GM12878 (cell line): ENCODE measurements around the gene PHF1. TPM values are rescaled to one million over a fixed set of nuclear protein-coding genes. Genes with fewer than 3 reads are reported as not detected.

Experiments
- ATAC-seq: fragments of 200-7000 bp; cut with Tn5 transposase; 3 replicates; pipeline ENCODE4 v1.9.1; 2020; ENCODE audit warnings: mild to moderate bottlenecking, moderate library complexity
- BruUV-seq: library from RNA; stranded (reverse); fragments of 400-500 nt; replicated peaks from 2 replicates; lab custom pipeline; 2021; lab: Mats Ljungman, UMichigan
- CTCF ChIA-PET: fragments of 300-600 bp; sonication (Branson Sonifier 250); formaldehyde crosslinking; extraction: SDS; loops from one replicate; lab custom pipeline; 2021; ENCODE audit warnings: inconsistent platforms; lab: Yijun Ruan, JAX
- POLR2A ChIA-PET: fragments of 350-600 bp; formaldehyde crosslinking; extraction: SDS; loops from one replicate; lab custom pipeline; 2021; ENCODE audit warnings: inconsistent platforms; lab: Charles Lee
- RAD21 ChIA-PET: fragments of 300-600 bp; sonication (Branson Sonifier 250); formaldehyde crosslinking; loops from one replicate; lab custom pipeline; 2023; ENCODE audit warnings: antibody characterized with exemption; ENCODE audit not compliant: unreplicated experiment; lab: Charles Lee
- SMC1A ChIA-PET: fragments of 300-600 bp; sonication (Branson Sonifier 250); formaldehyde crosslinking; loops from one replicate; lab custom pipeline; 2023; ENCODE audit not compliant: unreplicated experiment, uncharacterized antibody; lab: Charles Lee
- DNase-seq: peaks from one replicate; pipeline ENCODE4 v3.0.0-alpha.2; 2011; ENCODE audit warnings: low read depth, low spot score
- FAIRE-seq: peaks from 3 replicates; lab custom pipeline; 2011; peaks lifted over from hg19 to GRCh38; lab: Jason Lieb, UNC
- H2AFZ ChIP-seq: 2 replicates; pipeline ENCODE4 v1.6.0; 2011; ENCODE audit warnings: low read depth, low read length, control low read depth; ENCODE audit not compliant: control insufficient read depth
- H3K27ac ChIP-seq: 2 replicates; pipeline ENCODE4 v1.5.1; 2011; ENCODE audit warnings: control low read depth; ENCODE audit not compliant: control insufficient read depth, insufficient read depth
- H3K27me3 ChIP-seq, 2 experiments: replicated peaks in 1 of 2; 2 replicates each; pipeline versions ENCODE4 v1.6.0 to v1.6.1; 2011; ENCODE audit warnings: low read length in 1 of 2; ENCODE audit not compliant: control insufficient read depth in 2 of 2, insufficient read depth in 2 of 2
- H3K36me3 ChIP-seq, 2 experiments: 2 replicates each; pipeline ENCODE4 v1.5.1; 2011; ENCODE audit warnings: low read length in 1 of 2; ENCODE audit not compliant: control insufficient read depth in 2 of 2, insufficient read depth in 2 of 2
- H3K4me1 ChIP-seq: 2 replicates; pipeline ENCODE4 v1.6.1; 2011; ENCODE audit warnings: mild to moderate bottlenecking, low read length, moderate library complexity, mixed read lengths; ENCODE audit not compliant: control insufficient read depth, insufficient read depth
- H3K4me2 ChIP-seq: 2 replicates; pipeline ENCODE4 v1.6.0; 2011; ENCODE audit warnings: control low read depth; ENCODE audit not compliant: control insufficient read depth, insufficient read depth
- H3K4me3 ChIP-seq: fragments of 200-600 bp; sonication (generic); 2 replicates; pipeline ENCODE4 v1.5.1; 2016
- H3K79me2 ChIP-seq: 2 replicates; pipeline ENCODE4 v1.6.0; 2011; ENCODE audit warnings: low read length; ENCODE audit not compliant: control insufficient read depth, insufficient read depth
- H3K9ac ChIP-seq: 2 replicates; pipeline ENCODE4 v1.8.0; 2011; ENCODE audit warnings: low read length, control low read depth, mixed read lengths; ENCODE audit not compliant: control insufficient read depth, insufficient read depth
- H3K9me3 ChIP-seq: replicated peaks from 3 replicates; pipeline ENCODE4 v1.5.1; 2011; ENCODE audit warnings: mild to moderate bottlenecking, low read length; ENCODE audit not compliant: control insufficient read depth, insufficient read depth
- H4K20me1 ChIP-seq: 2 replicates; pipeline ENCODE4 v1.6.0; 2011; ENCODE audit not compliant: control insufficient read depth, insufficient read depth
- BACH1 ChIP-seq: fragments of 450-650 bp; IDR thresholded peaks from 2 replicates; pipeline ENCODE4 v1.6.1; 2017; ENCODE audit warnings: mild to moderate bottlenecking, borderline replicate concordance
- BCL3 ChIP-seq: IDR thresholded peaks from 2 replicates; pipeline ENCODE4 v1.6.1; 2011; ENCODE audit warnings: borderline replicate concordance, low read depth, mild to moderate bottlenecking, moderate library complexity, low read length; ENCODE audit not compliant: insufficient read depth, poor library complexity, severe bottlenecking
- CEBPB ChIP-seq, 2 experiments: fragments of 150-350 bp in 1 of 2; IDR thresholded peaks; 2 replicates each; pipeline ENCODE4 v1.6.1; 2012 to 2014; ENCODE audit warnings: low read depth in 2 of 2, low read length in 2 of 2, borderline replicate concordance in 1 of 2, inconsistent platforms in 1 of 2
- E2F8 ChIP-seq: fragments of 450-650 bp; IDR thresholded peaks from 2 replicates; pipeline ENCODE4 v1.6.1; 2018; ENCODE audit warnings: mild to moderate bottlenecking, low read depth, moderate library complexity; ENCODE audit not compliant: partially characterized antibody
- JUND ChIP-seq: IDR thresholded peaks from 2 replicates; pipeline ENCODE4 v1.6.1; 2012; ENCODE audit warnings: low read depth, mild to moderate bottlenecking, low read length, improper control_type of control experiment, moderate library complexity
- MTA3 ChIP-seq: IDR thresholded peaks from 2 replicates; pipeline ENCODE4 v1.6.1; 2012; ENCODE audit warnings: low read length, inconsistent platforms, borderline replicate concordance
- PRDM15 ChIP-seq: fragments of 450-650 bp; formaldehyde crosslinking; IDR thresholded peaks from 2 replicates; pipeline ENCODE4 v1.4.0; 2020; ENCODE audit warnings: mild to moderate bottlenecking, moderate library complexity
- SMAD5 ChIP-seq: IDR thresholded peaks from 2 replicates; pipeline ENCODE4 v1.6.1; 2016; ENCODE audit warnings: antibody characterized with exemption, low read depth
- SMARCA5 ChIP-seq: fragments of 450-650 bp; IDR thresholded peaks from 2 replicates; pipeline ENCODE4 v1.6.1; 2017; ENCODE audit warnings: mild to moderate bottlenecking
- USF2 ChIP-seq: IDR thresholded peaks from 2 replicates; pipeline ENCODE4 v1.6.1; 2011; ENCODE audit warnings: low read depth, low read length, improper control_type of control experiment, borderline replicate concordance
- ZSCAN29 ChIP-seq: fragments of 450-650 bp; IDR thresholded peaks from 2 replicates; pipeline ENCODE4 v1.6.1; 2017; ENCODE audit warnings: mild to moderate bottlenecking, moderate library complexity
- WGBS: methylation state at CpG from one replicate; pipeline ENCODE4 v1.1.6; 2016; ENCODE audit warnings: low lambda C conversion rate; ENCODE audit not compliant: insufficient replicate concordance, insufficient coverage; ENCODE audit errors: missing lambda C conversion rate; 5-methylcytosine and 5-hydroxymethylcytosine counted together
- in situ Hi-C: fragments of 300-500 bp; cut with MboI; formaldehyde crosslinking; loops from 9 replicates; pipeline ENCODE4 v1.14.3; 2018; ENCODE audit warnings: mixed read lengths
- intact Hi-C: fragments of 100-400 bp; cut with micrococcal nuclease; formaldehyde crosslinking; loops from one replicate; pipeline ENCODE4 v1.14.2; 2022; ENCODE audit not compliant: unreplicated experiment
- polyA plus RNA-seq, 11 experiments: library from polyadenylated mRNA; depleted of rRNA in 4 of 11; unstranded in 6 of 11; stranded (reverse) in 5 of 11; fragments of >200 nt; fragmentation: Nextera tagmentation in 4 of 11; fragmentation: Illumina TruSeq in 1 of 11; extraction: Ambion mirVana in 4 of 11; extraction: Trizol in 1 of 11; gene quantifications; 1 replicate in 1 of 11; 2 replicates in 10 of 11; pipeline versions ENCODE4 v1.2.1 to v1.2.3, GENCODE V29; 2011 to 2016; ENCODE audit warnings: inconsistent platforms in 2 of 11, missing spikeins in 2 of 11, low read depth in 1 of 11
- total RNA-seq, 4 experiments: library from RNA; depleted of rRNA in 3 of 4; stranded (reverse); fragments of >200 nt in 3 of 4; fragmentation: Illumina TruSeq in 1 of 4; extraction: Trizol in 1 of 4; gene quantifications; 2 replicates each; pipeline versions ENCODE4 v1.2.1 to v1.2.3, GENCODE V29; 2013 to 2021

The PHF1 gene
- total and polyA plus RNA-seq, 10 of the 15 experiments (the other 5 are each of a cell fraction or from before 2014, with no cell fraction given), result 1.3 to 17.8 (median 6.2) TPM

GRCh38 chr6:33433001-33433543 is 22.3 kb downstream of the PHF1 start (continued):
- no peak for TF ChIP-seq E2F8

GRCh38 chr6:33433544-33434191 is 22.9 kb downstream of the PHF1 start:
- ChIA-PET SMC1A (interaction anchor here (0.6 to 1.6 kb wide), 2 partner anchors 20 to 80 kb away, joined by 3 read pairs; partner anchors contain the start of gene ZBTB9), CTCF (interaction anchor here (1.4 kb wide), 1 partner anchor 10 kb away, joined by 3 read pairs; no protein-coding TSS in a partner anchor), RAD21 (interaction anchor here (0.6 kb wide), 1 partner anchor 251 kb away, joined by 5 read pairs; no protein-coding TSS in a partner anchor), POLR2A (no interaction called here)
- no peak overlapping the region for H3K4me3 ChIP-seq
- 53% methylated on average over 15 of the region's 17 CpGs for WGBS
- DNase-seq (no peak), FAIRE-seq (no peak), ATAC-seq (no peak)
- peaks cover 0 to 3% of the 10 kb centered on the region in 2 experiments; a peak in 2 of 4 replicates for H3K36me3 ChIP-seq
- no peaks in the 10 kb centered on the region for H4K20me1 ChIP-seq
- H3K27ac ChIP-seq, result no peak overlapping the region
- H3K79me2 ChIP-seq, result peaks cover 5% of the 10 kb centered on the region
- no peak overlapping the region for H2AFZ ChIP-seq
- H3K4me2 ChIP-seq, result no peak overlapping the region; the same call in 1 of the 2 replicates
- intact Hi-C loops, result no loop called here
- no TSS peak for BruUV-seq
- H3K9me3 ChIP-seq, result no peaks in the 10 kb centered on the region
- H3K27me3 ChIP-seq, result no peaks in the 10 kb centered on the region
- H3K4me1 ChIP-seq, result peaks cover 39% of the 10 kb centered on the region
- no peak overlapping the region for H3K9ac ChIP-seq
- in situ Hi-C loops, result no loop called here
- TF ChIP-seq SMAD5, result no peak
- no peak for TF ChIP-seq BCL3
- no peak for TF ChIP-seq MTA3
- no peak for TF ChIP-seq PRDM15 (CRISPR knock-in tag)
- TF ChIP-seq CEBPB (IDR thresholded peaks at IDR 0.05; ENCODE audit: borderline replicate concordance in 1 of 2, low read depth in 2 of 2, low read length in 2 of 2), result no peak
- no peak for TF ChIP-seq BACH1
- TF ChIP-seq USF2, result no peak
- no peak for TF ChIP-seq SMARCA5
- no peak for TF ChIP-seq ZSCAN29
- TF ChIP-seq JUND, result no peak
